ENCODE data around the gene ELAC1. TPM values are rescaled to one million over a fixed set of nuclear protein-coding genes. Genes with fewer than 3 reads are reported as not detected.
"Not testable (repeated sequence)": the region's sequence is repeated elsewhere in the genome, so short reads cannot be mapped to it uniquely, and the experiment has no call there.

Gene ELAC1
- total RNA-seq, 4 donors from 2014 or later, result 2.9 to 11.6 (median 5.2) TPM

GRCh38 chr18:50970006-50970405 lies 2.2 kb downstream of the ELAC1 start:
- Histone ChIP-seq H3K4me1 (peaks cover 0 to 24% (median 11%) of the 10 kb centered on the region in 4 donors), H3K9me3 (no peaks in the 10 kb centered on the region), H3K4me3 (no peak overlapping the region), H3K27me3 (no peaks in the 10 kb centered on the region), H3K36me3 (peaks cover 0 to 8% (median 0%) of the 10 kb centered on the region in 3 donors), H3K27ac (no peak overlapping the region)
- 55 to 62% methylated on average over 2 of the region's 2 CpGs for WGBS, 2 donors
- TF ChIP-seq EP300 (IDR thresholded peaks at IDR 0.05), result no peak
- no peak for DNase-seq (ENCODE audit: low spot score in 2 of 2)

- peaks cover 0 to 22% (median 11%) of the 10 kb centered on the region in 4 donors for H3K4me1 ChIP-seq
- not testable (repeated sequence) for DNase-seq (ENCODE audit: low spot score in 2 of 2); H3K9me3 ChIP-seq; H3K4me3 ChIP-seq; H3K27me3 ChIP-seq
- 89 to 91% methylated on average over 5 of the region's 5 CpGs for WGBS, 2 donors
- peak overlapping the region in 1 of 4 donors; percentile 60 for H3K27ac ChIP-seq
- peaks cover 0 to 32% (median 0%) of the 10 kb centered on the region in 3 donors for H3K36me3 ChIP-seq
Measured at GRCh38 chr18:50972404-50972803, 4.6 kb downstream of the ELAC1 start.

GRCh38 chr18:50973367-50974126 lies 5.7 kb downstream of the ELAC1 start:
- Histone ChIP-seq H3K4me3 (no peak overlapping the region), H3K27me3 (no peaks in the 10 kb centered on the region), H3K27ac (peak overlapping the region in 1 of 4 donors; percentile 60), H3K4me1 (peaks cover 0 to 21% (median 10%) of the 10 kb centered on the region in 4 donors), H3K9me3 (no peaks in the 10 kb centered on the region), H3K36me3 (peaks cover 0 to 44% (median 0%) of the 10 kb centered on the region in 3 donors)
- WGBS, 2 donors, result 80 to 84% methylated on average over 4 of the region's 4 CpGs
- no peak for DNase-seq (ENCODE audit: low spot score in 2 of 2)
- no peak for TF ChIP-seq CTCF (IDR thresholded peaks at IDR 0.05)
- TF ChIP-seq EP300 (IDR thresholded peaks at IDR 0.05), result no peak
- no peak for TF ChIP-seq POLR2A (IDR thresholded peaks at IDR 0.05)

- H3K27me3 ChIP-seq, result no peaks in the 10 kb centered on the region
- no peak for TF ChIP-seq EP300 (IDR thresholded peaks at IDR 0.05)
- TF ChIP-seq POLR2A (IDR thresholded peaks at IDR 0.05), result no peak
- no peak for TF ChIP-seq CTCF (IDR thresholded peaks at IDR 0.05)
- no peaks in the 10 kb centered on the region for H3K4me1 ChIP-seq
- H3K4me3 ChIP-seq, result no peak overlapping the region
- H3K27ac ChIP-seq, result no peak overlapping the region
- H3K36me3 ChIP-seq, result peaks cover 0 to 68% (median 0%) of the 10 kb centered on the region in 3 donors
- no peak for DNase-seq (ENCODE audit: low spot score in 2 of 2)
- WGBS, 2 donors, result 87 to 89% methylated on average over 5 of the region's 5 CpGs
- H3K9me3 ChIP-seq, result no peaks in the 10 kb centered on the region
Measured at GRCh38 chr18:50977037-50977760, 9.4 kb downstream of the ELAC1 start.

GRCh38 chr18:50981381-50981780 lies 13.5 kb downstream of the ELAC1 start:
- Histone ChIP-seq H3K4me1 (no peaks in the 10 kb centered on the region), H3K27ac (no peak overlapping the region), H3K4me3 (no peak overlapping the region), H3K9me3 (no peaks in the 10 kb centered on the region), H3K36me3 (peaks cover 0 to 56% (median 0%) of the 10 kb centered on the region in 3 donors), H3K27me3 (no peaks in the 10 kb centered on the region)
- WGBS, 2 donors, result 90 to 92% methylated on average over 1 of the region's 1 CpG
- TF ChIP-seq POLR2A (IDR thresholded peaks at IDR 0.05) (no peak), EP300 (IDR thresholded peaks at IDR 0.05) (no peak)
- DNase-seq (ENCODE audit: low spot score in 2 of 2), result no peak

GRCh38 chr18:50982086-50982801 lies 14.4 kb downstream of the ELAC1 start:
- TF ChIP-seq CTCF (IDR thresholded peaks at IDR 0.05) (no peak), EP300 (IDR thresholded peaks at IDR 0.05) (no peak), POLR2A (IDR thresholded peaks at IDR 0.05) (no peak)

More at GRCh38 chr18:50982086-50982801, 14.4 kb downstream of the ELAC1 start:
- WGBS, 2 donors, result 79 to 84% methylated on average over 8 of the region's 8 CpGs
- DNase-seq (ENCODE audit: low spot score in 2 of 2), result no peak
- Histone ChIP-seq H3K4me1 (peaks cover 0 to 5% (median 0%) of the 10 kb centered on the region in 4 donors), H3K27ac (no peak overlapping the region), H3K4me3 (no peak overlapping the region), H3K36me3 (peaks cover 0 to 53% (median 0%) of the 10 kb centered on the region in 3 donors), H3K9me3 (no peaks in the 10 kb centered on the region), H3K27me3 (no peaks in the 10 kb centered on the region)
